ENCODE results near the gene SOHLH1.

SOHLH1 gene

GRCh38 chr9:135660407-135660806 lies 38.9 kb downstream of the SOHLH1 start:
- Mint-ChIP-seq H3K9me3 (no peaks in the 10 kb centered on the region), H3K27me3 (ENCODE audit: low read depth) (no peaks in the 10 kb centered on the region), H3K4me1 (ENCODE audit: low read depth) (no peaks in the 10 kb centered on the region), H3K4me3 (no peak overlapping the region), H3K36me3 (ENCODE audit: low read depth) (no peaks in the 10 kb centered on the region), H3K27ac (no peak overlapping the region)
- no peak for DNase-seq (ENCODE audit: low spot score)

DNA sequence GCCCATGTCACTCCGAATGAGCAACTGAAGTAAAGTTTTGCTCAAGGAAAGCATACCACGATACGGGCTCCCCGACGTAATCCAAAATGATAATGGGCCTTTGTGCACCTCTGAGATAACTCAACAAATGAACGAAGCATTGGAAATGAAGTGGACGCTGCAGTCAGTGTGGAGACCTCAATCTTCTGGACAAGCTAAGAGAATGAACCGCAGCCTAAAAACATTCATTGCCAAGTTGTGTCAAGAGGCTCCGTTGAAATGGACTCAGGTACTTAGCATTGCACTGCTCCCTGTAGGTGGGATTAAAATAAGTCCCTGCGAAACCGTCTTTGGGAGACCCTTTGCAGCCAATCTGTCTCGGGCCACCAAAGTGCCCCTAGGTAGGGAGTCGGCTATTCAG lies 40.0 kb downstream of the SOHLH1 start:
- no peak overlapping the region for H3K27ac Mint-ChIP-seq
- H3K27me3 Mint-ChIP-seq (ENCODE audit: low read depth) = no peaks in the 10 kb centered on the region
- no peaks in the 10 kb centered on the region for H3K36me3 Mint-ChIP-seq (ENCODE audit: low read depth)
- H3K4me1 Mint-ChIP-seq (ENCODE audit: low read depth) = no peaks in the 10 kb centered on the region
- no peak for DNase-seq (ENCODE audit: low spot score)
- no peaks in the 10 kb centered on the region for H3K9me3 Mint-ChIP-seq
- H3K4me3 Mint-ChIP-seq = no peak overlapping the region

DNA sequence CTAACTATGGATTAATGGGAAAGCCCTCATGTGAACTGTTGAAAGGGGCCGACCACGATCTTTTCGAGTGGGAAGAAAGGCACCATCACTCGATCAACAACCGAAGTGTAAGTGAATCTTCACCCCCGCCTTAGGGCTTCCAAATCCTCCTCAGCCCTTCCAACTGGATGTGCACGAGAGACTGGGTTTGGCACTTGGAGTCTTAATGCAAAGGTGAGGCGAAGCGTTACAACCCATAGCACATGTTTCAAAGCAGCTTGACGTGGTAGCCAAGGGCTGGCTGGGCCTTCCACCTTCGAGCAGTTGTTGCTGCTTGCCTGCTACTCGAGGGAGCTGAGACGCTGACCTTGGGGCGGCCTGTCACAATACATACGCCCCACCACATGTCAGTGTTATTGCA lies 41.9 kb downstream of the SOHLH1 start:
- Mint-ChIP-seq H3K4me1 (ENCODE audit: low read depth) (no peaks in the 10 kb centered on the region), H3K27ac (no peak overlapping the region), H3K36me3 (ENCODE audit: low read depth) (no peaks in the 10 kb centered on the region), H3K9me3 (no peaks in the 10 kb centered on the region), H3K27me3 (ENCODE audit: low read depth) (no peaks in the 10 kb centered on the region), H3K4me3 (no peak overlapping the region)
- no peak for DNase-seq (ENCODE audit: low spot score)

DNA sequence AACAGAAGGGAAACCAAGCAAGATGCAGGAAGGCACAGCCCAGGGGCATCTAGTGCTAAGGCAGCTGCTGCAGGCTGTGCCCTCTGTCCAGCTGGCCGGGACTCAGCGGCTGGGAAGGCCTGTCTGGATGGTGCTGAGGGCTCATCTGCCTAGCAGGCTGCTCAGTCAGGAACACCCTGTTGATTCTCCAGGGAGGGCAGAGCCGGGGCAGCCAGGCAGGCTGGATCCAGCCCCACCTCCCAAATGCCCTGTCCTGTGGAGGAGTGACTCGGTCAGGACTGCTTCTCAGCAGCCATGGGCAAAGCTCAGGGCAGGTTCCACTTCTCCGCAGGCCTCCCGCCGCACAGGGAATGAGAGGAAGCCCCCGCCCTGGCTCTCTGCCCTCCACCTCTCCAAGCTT lies 44.0 kb downstream of the SOHLH1 start:
- no peak overlapping the region for H3K27ac Mint-ChIP-seq
- no peaks in the 10 kb centered on the region for H3K27me3 Mint-ChIP-seq (ENCODE audit: low read depth)
- no peaks in the 10 kb centered on the region for H3K36me3 Mint-ChIP-seq (ENCODE audit: low read depth)
- peaks cover 7% of the 10 kb centered on the region for H3K9me3 Mint-ChIP-seq
- no peak overlapping the region for H3K4me3 Mint-ChIP-seq
- no peaks in the 10 kb centered on the region for H3K4me1 Mint-ChIP-seq (ENCODE audit: low read depth)
- no peak for DNase-seq (ENCODE audit: low spot score)

DNA sequence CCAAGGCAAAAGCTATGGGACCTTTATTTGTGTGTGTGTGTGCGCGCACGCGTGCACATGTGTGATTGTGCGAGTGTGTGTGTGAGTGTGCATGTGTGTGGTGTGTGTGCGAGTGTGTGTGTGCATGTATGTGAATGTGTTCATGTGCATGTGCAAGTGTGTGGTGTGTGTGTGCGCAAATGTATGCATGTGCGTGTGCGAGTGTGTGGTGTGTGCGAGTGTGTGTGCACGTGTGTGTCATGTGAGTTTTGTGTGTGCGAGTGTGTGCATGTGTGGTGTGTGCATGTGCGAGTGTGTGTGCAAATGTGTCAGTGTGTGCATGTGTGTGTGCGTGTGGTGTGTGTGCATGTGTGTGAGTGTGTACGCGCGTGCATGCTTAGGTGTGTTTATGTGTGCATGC lies 48.9 kb downstream of the SOHLH1 start:
- no peak overlapping the region for H3K4me3 Mint-ChIP-seq
- no peak for DNase-seq (ENCODE audit: low spot score)
- no peaks in the 10 kb centered on the region for H3K4me1 Mint-ChIP-seq (ENCODE audit: low read depth)
- H3K9me3 Mint-ChIP-seq = peaks cover 44% of the 10 kb centered on the region
- H3K27ac Mint-ChIP-seq = no peak overlapping the region
- H3K27me3 Mint-ChIP-seq (ENCODE audit: low read depth) = no peaks in the 10 kb centered on the region
- H3K36me3 Mint-ChIP-seq (ENCODE audit: low read depth) = no peaks in the 10 kb centered on the region

GRCh38 chr9:135649508-135649907 lies 49.8 kb downstream of the SOHLH1 start:
- Mint-ChIP-seq H3K9me3 (peaks cover 53% of the 10 kb centered on the region), H3K36me3 (ENCODE audit: low read depth) (no peaks in the 10 kb centered on the region), H3K27ac (no peak overlapping the region), H3K4me3 (no peak overlapping the region), H3K4me1 (ENCODE audit: low read depth) (no peaks in the 10 kb centered on the region), H3K27me3 (ENCODE audit: low read depth) (no peaks in the 10 kb centered on the region)
- DNase-seq (ENCODE audit: low spot score) = no peak

- Mint-ChIP-seq H3K27me3 (ENCODE audit: low read depth) (no peaks in the 10 kb centered on the region), H3K9me3 (peaks cover 57% of the 10 kb centered on the region), H3K27ac (no peak overlapping the region), H3K36me3 (ENCODE audit: low read depth) (no peaks in the 10 kb centered on the region), H3K4me3 (no peak overlapping the region), H3K4me1 (ENCODE audit: low read depth) (no peaks in the 10 kb centered on the region)
- DNase-seq (ENCODE audit: low spot score) = no peak
Observed at GRCh38 chr9:135648494-135649410, 50.5 kb downstream of the SOHLH1 start.

DNA sequence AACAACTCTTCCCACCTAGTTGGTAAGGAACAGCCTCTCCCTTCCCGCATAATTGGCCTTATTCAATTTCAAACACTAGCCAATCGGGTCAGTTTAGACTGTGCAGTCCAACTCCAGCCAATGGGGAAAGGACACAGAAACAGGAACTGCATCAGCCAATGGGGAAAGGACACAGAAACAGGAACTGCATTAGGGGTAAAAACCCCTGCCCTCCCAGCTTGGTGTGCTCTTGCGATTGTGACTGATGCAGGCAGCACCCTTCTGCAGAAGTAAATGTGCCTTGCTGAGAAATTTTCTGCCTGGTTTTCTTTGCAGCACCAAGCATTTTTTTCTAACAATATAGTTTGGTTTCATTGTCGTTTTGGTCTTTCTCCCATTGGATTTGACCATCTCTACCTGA lies 51.4 kb downstream of the SOHLH1 start:
- H3K9me3 Mint-ChIP-seq = peaks cover 64% of the 10 kb centered on the region
- H3K36me3 Mint-ChIP-seq (ENCODE audit: low read depth) = no peaks in the 10 kb centered on the region
- no peaks in the 10 kb centered on the region for H3K27me3 Mint-ChIP-seq (ENCODE audit: low read depth)
- H3K4me3 Mint-ChIP-seq = no peak overlapping the region
- no peak overlapping the region for H3K27ac Mint-ChIP-seq
- DNase-seq (ENCODE audit: low spot score) = no peak
- no peaks in the 10 kb centered on the region for H3K4me1 Mint-ChIP-seq (ENCODE audit: low read depth)

DNA sequence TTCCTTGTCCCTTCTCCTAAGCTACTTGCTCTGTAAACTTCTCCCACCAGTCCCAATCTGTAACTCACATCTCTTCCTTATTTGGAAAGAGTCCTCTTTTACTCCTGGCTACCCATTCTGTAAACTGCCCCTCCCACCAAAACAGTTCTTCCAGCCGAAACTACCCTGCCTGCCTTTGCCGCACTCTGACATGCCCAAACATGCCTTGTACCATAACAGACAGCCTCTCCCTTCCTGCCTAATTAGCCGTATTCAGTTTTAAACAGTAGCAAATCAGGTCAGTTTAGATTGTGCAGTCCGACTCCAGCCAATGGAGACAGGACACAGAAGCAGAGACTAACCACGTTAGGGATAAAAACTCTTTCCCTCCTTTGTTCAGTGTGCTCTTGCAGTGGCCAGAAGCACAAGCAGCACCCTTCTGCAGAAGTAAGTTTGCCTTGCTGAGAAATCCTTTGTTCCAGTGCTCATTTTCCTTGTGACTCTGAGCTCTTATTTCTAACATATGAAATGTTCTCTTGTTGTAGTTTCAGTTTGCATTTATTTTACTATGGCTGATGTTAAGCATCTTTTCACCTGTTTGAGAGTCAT lies 54.6 kb downstream of the SOHLH1 start:
- H3K36me3 Mint-ChIP-seq (ENCODE audit: low read depth) = no peaks in the 10 kb centered on the region
- no peak for DNase-seq (ENCODE audit: low spot score)
- H3K27ac Mint-ChIP-seq = no peak overlapping the region
- no peaks in the 10 kb centered on the region for H3K4me1 Mint-ChIP-seq (ENCODE audit: low read depth)
- no peak overlapping the region for H3K4me3 Mint-ChIP-seq
- H3K9me3 Mint-ChIP-seq = peaks cover 51% of the 10 kb centered on the region
- no peaks in the 10 kb centered on the region for H3K27me3 Mint-ChIP-seq (ENCODE audit: low read depth)
